Non-pigmented ciliary epithelial cell (primary cell): ENCODE results near the gene LRRC41.
"Not testable (repeated sequence)": the region's sequence is repeated elsewhere in the genome, so short reads cannot be mapped to it uniquely, and the experiment has no call there.

ENCODE experiments used
- DNase-seq: peaks from one replicate; pipeline ENCODE4 v3.0.0-alpha.2; 2010; ENCODE audit warnings: low read depth

Gene LRRC41

DNA sequence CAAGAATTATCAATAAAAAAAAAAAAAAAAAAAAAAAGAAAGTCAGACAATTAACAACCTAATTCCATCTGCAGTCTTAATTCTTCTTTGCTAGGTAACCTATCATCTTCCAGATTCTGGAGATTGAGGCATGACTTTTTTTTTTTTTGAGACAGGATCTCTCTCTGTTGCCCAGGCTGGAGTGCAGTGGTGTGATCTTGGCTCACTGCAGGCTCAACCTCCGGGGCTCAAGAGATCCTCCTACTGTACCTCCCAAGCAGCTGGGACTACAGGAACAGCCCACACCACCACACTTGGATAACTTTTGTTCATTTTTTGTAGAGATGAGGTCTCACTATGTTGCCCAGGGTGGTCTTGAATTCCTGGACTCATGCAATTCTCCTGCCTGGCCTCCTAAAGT lies 60.5 kb downstream of the LRRC41 start:
- DNase-seq = no peak

DNA sequence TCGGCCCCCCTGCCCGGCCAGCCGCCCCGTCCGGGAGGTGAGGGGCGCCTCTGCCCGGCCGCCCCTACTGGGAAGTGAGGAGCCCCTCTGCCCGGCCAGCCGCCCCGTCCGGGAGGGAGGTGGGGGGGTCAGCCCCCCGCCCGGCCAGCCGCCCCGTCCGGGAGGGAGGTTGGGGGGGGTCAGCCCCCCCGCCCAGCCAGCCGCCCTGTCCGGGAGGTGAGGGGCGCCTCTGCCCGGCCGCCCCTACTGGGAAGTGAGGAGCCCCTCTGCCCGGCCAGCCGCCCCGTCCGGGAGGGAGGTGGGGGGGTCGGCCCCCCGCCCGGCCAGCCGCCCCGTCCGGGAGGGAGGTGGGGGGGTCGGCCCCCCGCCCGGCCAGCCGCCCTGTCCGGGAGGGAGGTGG lies 61.7 kb downstream of the LRRC41 start:
- not testable (repeated sequence) for DNase-seq

DNA sequence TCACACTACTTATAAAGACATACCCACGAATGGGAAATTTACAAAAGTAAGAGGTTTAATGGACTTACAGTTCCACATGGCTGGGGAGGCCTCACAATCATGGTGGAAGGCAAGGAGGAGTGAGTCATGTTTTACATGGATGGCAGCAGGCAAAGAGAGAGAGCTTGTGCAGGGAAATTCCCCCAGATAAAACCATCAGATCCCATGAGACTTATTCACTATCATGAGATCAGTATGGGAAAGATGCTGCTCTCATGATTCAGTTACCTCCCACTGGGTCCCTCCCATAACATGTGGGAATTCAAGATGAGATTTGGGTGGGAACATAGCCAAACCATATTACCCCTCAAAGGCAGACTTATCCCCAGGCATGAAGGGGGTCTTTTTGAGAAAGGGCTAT lies 64.6 kb downstream of the LRRC41 start:
- DNase-seq = not testable (repeated sequence)

DNA sequence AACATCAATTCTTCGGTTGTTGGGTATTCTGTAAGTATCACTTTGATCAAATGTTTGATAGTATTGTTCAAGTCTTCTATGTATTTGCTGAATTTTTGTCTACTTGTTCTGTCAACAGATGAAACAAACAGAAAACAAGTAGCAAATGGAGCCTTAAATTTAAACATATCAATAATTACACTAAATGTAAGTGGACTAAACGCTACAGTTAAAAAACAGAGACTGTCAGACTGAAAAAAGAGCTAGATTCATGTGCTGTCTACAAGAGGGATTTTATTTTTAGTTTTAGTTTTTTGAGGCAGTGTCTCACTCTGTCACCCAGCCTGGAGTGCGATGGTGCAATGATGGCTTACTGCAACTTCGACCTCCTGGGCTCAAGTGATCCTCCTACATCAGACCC lies 66.5 kb downstream of the LRRC41 start:
- DNase-seq = no peak

DNA sequence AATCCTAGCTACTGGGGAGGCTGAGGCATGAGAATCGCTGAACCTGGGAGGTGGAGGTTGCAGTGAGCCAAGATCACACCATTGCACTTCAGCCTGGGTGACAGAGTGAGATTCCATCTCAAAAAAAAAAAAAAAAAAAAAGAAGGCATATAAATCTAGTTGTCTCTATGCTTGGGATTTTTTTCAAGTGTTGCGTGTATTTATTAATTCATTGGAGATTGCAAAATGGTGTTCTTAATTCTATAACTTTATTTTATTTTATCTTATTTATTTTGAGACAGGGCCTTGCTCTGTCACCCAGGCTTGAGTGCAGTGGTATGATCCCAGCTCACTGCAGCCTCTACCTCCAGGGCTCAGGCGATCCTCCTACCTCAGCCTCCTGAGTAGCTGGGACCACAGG lies 72.2 kb downstream of the LRRC41 start:
- DNase-seq = not testable (repeated sequence)
